WTC11 (cell line): ENCODE measurements around the gene ERLEC1.

Source experiments
- CTCF ChIP-seq: fragments of 200-600 bp; IDR thresholded peaks from 2 replicates; pipeline ENCODE4 v1.8.0; 2022; ENCODE audit warnings: antibody characterized with exemption
- ETV6 ChIP-seq: sonication (generic); formaldehyde crosslinking; IDR thresholded peaks from 2 replicates; pipeline ENCODE4 v1.8.1; 2022; ENCODE audit warnings: mild to moderate bottlenecking, missing genetic modification reagents
- MLX ChIP-seq: sonication (generic); formaldehyde crosslinking; IDR thresholded peaks from 2 replicates; pipeline ENCODE4 v1.8.1; 2023; ENCODE audit warnings: mild to moderate bottlenecking, missing genetic modification reagents, moderate library complexity
- NR1H2 ChIP-seq: sonication (generic); formaldehyde crosslinking; IDR thresholded peaks from 2 replicates; pipeline ENCODE4 v1.9.0; 2021; ENCODE audit warnings: mild to moderate bottlenecking, moderate library complexity, missing genetic modification reagents
- NR3C1 ChIP-seq: sonication (generic); formaldehyde crosslinking; conservative IDR thresholded peaks from 2 replicates; pipeline ENCODE4 v1.8.1; 2023; ENCODE audit warnings: low read depth, mild to moderate bottlenecking, missing genetic modification reagents
- ZNF121 ChIP-seq: sonication (generic); formaldehyde crosslinking; IDR thresholded peaks from 2 replicates; pipeline ENCODE4 v1.8.0; 2023; ENCODE audit warnings: missing genetic modification reagents
- ZNF416 ChIP-seq: fragments of 250-450 bp; sonication (Bioruptor Pico); IDR thresholded peaks from 2 replicates; pipeline ENCODE4 v1.9.0; 2021; ENCODE audit warnings: mild to moderate bottlenecking, inconsistent platforms

GRCh38 chr2:53867169-53867568 is 80.3 kb downstream of the ERLEC1 start:
- no peak for TF ChIP-seq ETV6 (CRISPR knock-in tag)
- TF ChIP-seq ZNF121 (CRISPR knock-in tag): no peak
- TF ChIP-seq CTCF: no peak
- TF ChIP-seq ZNF416: no peak
- TF ChIP-seq NR3C1 (CRISPR knock-in tag): no peak
- no peak for TF ChIP-seq NR1H2 (CRISPR knock-in tag)
- TF ChIP-seq MLX (CRISPR knock-in tag): no peak
